Liver (tissue), 3 donors: ENCODE measurements around the gene LAMA2.

ENCODE experiments used
- ATF3 ChIP-seq: IDR thresholded peaks from 2 replicates; pipeline ENCODE4 v1.6.1; 2016; ENCODE audit warnings: antibody characterized with exemption
- FOXA2 ChIP-seq: IDR thresholded peaks from 2 replicates; pipeline ENCODE4 v1.6.1; 2016; ENCODE audit warnings: antibody characterized with exemption
- GABPA ChIP-seq, 2 donors: IDR thresholded peaks in 1 of 2; conservative IDR thresholded peaks in 1 of 2; 2 replicates each; pipeline ENCODE4 v1.6.1; 2016; ENCODE audit warnings: antibody characterized with exemption in 2 of 2, mild to moderate bottlenecking in 1 of 2, moderate library complexity in 1 of 2
- JUND ChIP-seq, 2 donors: IDR thresholded peaks; 2 replicates each; pipeline ENCODE4 v1.6.1; 2016; ENCODE audit warnings: antibody characterized with exemption in 2 of 2
- RAD21 ChIP-seq, 2 donors: IDR thresholded peaks; 2 replicates each; pipeline ENCODE4 v1.6.1; 2016; ENCODE audit warnings: antibody characterized with exemption in 2 of 2, mild to moderate bottlenecking in 2 of 2
- RXRA ChIP-seq, 2 donors: IDR thresholded peaks; 2 replicates each; pipeline ENCODE4 v1.6.1; 2017 to 2018; ENCODE audit warnings: antibody characterized with exemption in 2 of 2, mild to moderate bottlenecking in 1 of 2
- SP1 ChIP-seq: IDR thresholded peaks from 2 replicates; pipeline ENCODE4 v1.6.1; 2018; ENCODE audit warnings: antibody characterized with exemption, mild to moderate bottlenecking
- TAF1 ChIP-seq: conservative IDR thresholded peaks from 2 replicates; pipeline ENCODE4 v1.6.1; 2016; ENCODE audit warnings: antibody characterized with exemption, mild to moderate bottlenecking
- YY1 ChIP-seq: IDR thresholded peaks from 2 replicates; pipeline ENCODE4 v1.6.1; 2016; ENCODE audit warnings: antibody characterized with exemption, mild to moderate bottlenecking
- TF ChIP-seq, protein P1 (sequence below): fragments of 150-350 bp; IDR thresholded peaks from 2 replicates; pipeline ENCODE4 v1.5.1; 2017; ENCODE audit warnings: improper control_type of control experiment, low read depth, low read length; ENCODE audit not compliant: missing input control
- TF ChIP-seq, protein P2 (sequence below): IDR thresholded peaks from 2 replicates; pipeline ENCODE4 v1.6.1; 2016; ENCODE audit warnings: antibody characterized with exemption, mild to moderate bottlenecking
- TF ChIP-seq, protein P3 (sequence below): IDR thresholded peaks from 2 replicates; pipeline ENCODE4 v1.6.1; 2016; ENCODE audit warnings: antibody characterized with exemption
- TF ChIP-seq, protein P4 (sequence below): IDR thresholded peaks from 2 replicates; pipeline ENCODE4 v1.6.1; 2016; ENCODE audit warnings: antibody characterized with exemption
- donor health status: healthy.
- donor health status: healthy.

- TF ChIP-seq, protein P1, sequence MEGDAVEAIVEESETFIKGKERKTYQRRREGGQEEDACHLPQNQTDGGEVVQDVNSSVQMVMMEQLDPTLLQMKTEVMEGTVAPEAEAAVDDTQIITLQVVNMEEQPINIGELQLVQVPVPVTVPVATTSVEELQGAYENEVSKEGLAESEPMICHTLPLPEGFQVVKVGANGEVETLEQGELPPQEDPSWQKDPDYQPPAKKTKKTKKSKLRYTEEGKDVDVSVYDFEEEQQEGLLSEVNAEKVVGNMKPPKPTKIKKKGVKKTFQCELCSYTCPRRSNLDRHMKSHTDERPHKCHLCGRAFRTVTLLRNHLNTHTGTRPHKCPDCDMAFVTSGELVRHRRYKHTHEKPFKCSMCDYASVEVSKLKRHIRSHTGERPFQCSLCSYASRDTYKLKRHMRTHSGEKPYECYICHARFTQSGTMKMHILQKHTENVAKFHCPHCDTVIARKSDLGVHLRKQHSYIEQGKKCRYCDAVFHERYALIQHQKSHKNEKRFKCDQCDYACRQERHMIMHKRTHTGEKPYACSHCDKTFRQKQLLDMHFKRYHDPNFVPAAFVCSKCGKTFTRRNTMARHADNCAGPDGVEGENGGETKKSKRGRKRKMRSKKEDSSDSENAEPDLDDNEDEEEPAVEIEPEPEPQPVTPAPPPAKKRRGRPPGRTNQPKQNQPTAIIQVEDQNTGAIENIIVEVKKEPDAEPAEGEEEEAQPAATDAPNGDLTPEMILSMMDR = no peak
- TF ChIP-seq, protein P2, sequence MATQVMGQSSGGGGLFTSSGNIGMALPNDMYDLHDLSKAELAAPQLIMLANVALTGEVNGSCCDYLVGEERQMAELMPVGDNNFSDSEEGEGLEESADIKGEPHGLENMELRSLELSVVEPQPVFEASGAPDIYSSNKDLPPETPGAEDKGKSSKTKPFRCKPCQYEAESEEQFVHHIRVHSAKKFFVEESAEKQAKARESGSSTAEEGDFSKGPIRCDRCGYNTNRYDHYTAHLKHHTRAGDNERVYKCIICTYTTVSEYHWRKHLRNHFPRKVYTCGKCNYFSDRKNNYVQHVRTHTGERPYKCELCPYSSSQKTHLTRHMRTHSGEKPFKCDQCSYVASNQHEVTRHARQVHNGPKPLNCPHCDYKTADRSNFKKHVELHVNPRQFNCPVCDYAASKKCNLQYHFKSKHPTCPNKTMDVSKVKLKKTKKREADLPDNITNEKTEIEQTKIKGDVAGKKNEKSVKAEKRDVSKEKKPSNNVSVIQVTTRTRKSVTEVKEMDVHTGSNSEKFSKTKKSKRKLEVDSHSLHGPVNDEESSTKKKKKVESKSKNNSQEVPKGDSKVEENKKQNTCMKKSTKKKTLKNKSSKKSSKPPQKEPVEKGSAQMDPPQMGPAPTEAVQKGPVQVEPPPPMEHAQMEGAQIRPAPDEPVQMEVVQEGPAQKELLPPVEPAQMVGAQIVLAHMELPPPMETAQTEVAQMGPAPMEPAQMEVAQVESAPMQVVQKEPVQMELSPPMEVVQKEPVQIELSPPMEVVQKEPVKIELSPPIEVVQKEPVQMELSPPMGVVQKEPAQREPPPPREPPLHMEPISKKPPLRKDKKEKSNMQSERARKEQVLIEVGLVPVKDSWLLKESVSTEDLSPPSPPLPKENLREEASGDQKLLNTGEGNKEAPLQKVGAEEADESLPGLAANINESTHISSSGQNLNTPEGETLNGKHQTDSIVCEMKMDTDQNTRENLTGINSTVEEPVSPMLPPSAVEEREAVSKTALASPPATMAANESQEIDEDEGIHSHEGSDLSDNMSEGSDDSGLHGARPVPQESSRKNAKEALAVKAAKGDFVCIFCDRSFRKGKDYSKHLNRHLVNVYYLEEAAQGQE = no peak
- no peak for TF ChIP-seq TAF1
- no peak for TF ChIP-seq RAD21 (IDR thresholded peaks at IDR 0.05)
- no peak for TF ChIP-seq ATF3
- TF ChIP-seq JUND (IDR thresholded peaks at IDR 0.05) = no peak
- TF ChIP-seq GABPA (IDR thresholded peaks at IDR 0.05 in 1 of 2, conservative IDR thresholded peaks at IDR 0.05 in 1 of 2) = no peak
- no peak for TF ChIP-seq RXRA (IDR thresholded peaks at IDR 0.05)
- TF ChIP-seq, protein P3, sequence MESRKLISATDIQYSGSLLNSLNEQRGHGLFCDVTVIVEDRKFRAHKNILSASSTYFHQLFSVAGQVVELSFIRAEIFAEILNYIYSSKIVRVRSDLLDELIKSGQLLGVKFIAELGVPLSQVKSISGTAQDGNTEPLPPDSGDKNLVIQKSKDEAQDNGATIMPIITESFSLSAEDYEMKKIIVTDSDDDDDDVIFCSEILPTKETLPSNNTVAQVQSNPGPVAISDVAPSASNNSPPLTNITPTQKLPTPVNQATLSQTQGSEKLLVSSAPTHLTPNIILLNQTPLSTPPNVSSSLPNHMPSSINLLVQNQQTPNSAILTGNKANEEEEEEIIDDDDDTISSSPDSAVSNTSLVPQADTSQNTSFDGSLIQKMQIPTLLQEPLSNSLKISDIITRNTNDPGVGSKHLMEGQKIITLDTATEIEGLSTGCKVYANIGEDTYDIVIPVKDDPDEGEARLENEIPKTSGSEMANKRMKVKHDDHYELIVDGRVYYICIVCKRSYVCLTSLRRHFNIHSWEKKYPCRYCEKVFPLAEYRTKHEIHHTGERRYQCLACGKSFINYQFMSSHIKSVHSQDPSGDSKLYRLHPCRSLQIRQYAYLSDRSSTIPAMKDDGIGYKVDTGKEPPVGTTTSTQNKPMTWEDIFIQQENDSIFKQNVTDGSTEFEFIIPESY = no peak
- TF ChIP-seq, protein P4, sequence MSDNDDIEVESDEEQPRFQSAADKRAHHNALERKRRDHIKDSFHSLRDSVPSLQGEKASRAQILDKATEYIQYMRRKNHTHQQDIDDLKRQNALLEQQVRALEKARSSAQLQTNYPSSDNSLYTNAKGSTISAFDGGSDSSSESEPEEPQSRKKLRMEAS = no peak
- no peak for TF ChIP-seq SP1
- no peak for TF ChIP-seq FOXA2
- no peak for TF ChIP-seq YY1
Observed at GRCh38 chr6:128888444-128889175, 5.7 kb downstream of the LAMA2 start.
